Lower leg skin (tissue), 4 donors: ENCODE results near the gene RNF11. TPM values are rescaled to one million over a fixed set of nuclear protein-coding genes. Genes with fewer than 3 reads are reported as not detected.

Source experiments
- DNase-seq, 2 donors: peaks; one replicate each; pipeline ENCODE4 v3.0.0-alpha.2; 2019; ENCODE audit warnings: low spot score in 2 of 2
- H3K4me3 ChIP-seq: fragments of 200-600 bp; sonication (generic); 2 replicates; pipeline ENCODE4 v1.5.1; 2017; ENCODE audit warnings: mild to moderate bottlenecking, low read depth; ENCODE audit not compliant: poor library complexity, severe bottlenecking
- CTCF ChIP-seq, 3 donors: fragments of 450-650 bp; IDR thresholded peaks; one replicate each; pipeline ENCODE4 v1.5.1; 2016; ENCODE audit warnings: antibody characterized with exemption in 3 of 3, mild to moderate bottlenecking in 3 of 3, moderate library complexity in 2 of 3
- POLR2A ChIP-seq, 2 donors: fragments of 450-650 bp; IDR thresholded peaks; one replicate each; pipeline ENCODE4 v1.6.1; 2016 to 2017; ENCODE audit warnings: antibody characterized with exemption in 2 of 2, mild to moderate bottlenecking in 1 of 2, moderate library complexity in 1 of 2
- WGBS, 2 donors: methylation state at CpG; one replicate each; pipeline ENCODE4 v1.1.5; 2018; 5-methylcytosine and 5-hydroxymethylcytosine counted together
- intact Hi-C: fragments of 100-400 bp; cut with DNase I; formaldehyde crosslinking; loops from one replicate; pipeline ENCODE4 v1.15.0; 2023; ENCODE audit warnings: low total_unique reads
- total RNA-seq, 4 donors: library from RNA; depleted of rRNA; stranded (reverse); fragments of >200 nt; gene quantifications; one replicate each; pipeline ENCODE4 v1.1.0, GENCODE V29; 2016

Gene RNF11
- total RNA-seq, 4 donors from 2014 or later, result 65.4 to 95.3 (median 81.6) TPM

- peak in 1 of 2 donors; percentile 34 for DNase-seq
- TF ChIP-seq POLR2A (IDR thresholded peaks at IDR 0.05) (no peak), CTCF (IDR thresholded peaks at IDR 0.05) (no peak)
- intact Hi-C loops, result no loop called here
- 93 to 97% methylated on average over 5 of the region's 5 CpGs for WGBS, 2 donors
- H3K4me3 ChIP-seq, result no peak overlapping the region
Measured at GRCh38 chr1:51288578-51288977, 52.5 kb downstream of the RNF11 start.

- DNase-seq, result peak in 1 of 2 donors; percentile 50
- WGBS, 2 donors, result 83 to 86% methylated on average over 8 of the region's 8 CpGs
- no peak overlapping the region for H3K4me3 ChIP-seq
- no peak for TF ChIP-seq POLR2A (IDR thresholded peaks at IDR 0.05)
- no peak for TF ChIP-seq CTCF (IDR thresholded peaks at IDR 0.05)
- intact Hi-C loops, result no loop called here
Measured at GRCh38 chr1:51289676-51290488, 53.8 kb downstream of the RNF11 start.

- peak in 1 of 2 donors; percentile 3 for DNase-seq
- no peak overlapping the region for H3K4me3 ChIP-seq
- intact Hi-C loops, result no loop called here
- WGBS, 2 donors, result 92 to 94% methylated on average over 5 of the region's 5 CpGs
- no peak for TF ChIP-seq POLR2A (IDR thresholded peaks at IDR 0.05)
- no peak for TF ChIP-seq CTCF (IDR thresholded peaks at IDR 0.05)
Measured at GRCh38 chr1:51290489-51290847, 54.4 kb downstream of the RNF11 start.

GRCh38 chr1:51293898-51294515, 57.9 kb downstream of the RNF11 start:
- H3K4me3 ChIP-seq, result no peak overlapping the region
- TF ChIP-seq POLR2A (IDR thresholded peaks at IDR 0.05), result no peak
- TF ChIP-seq CTCF (IDR thresholded peaks at IDR 0.05), result no peak
- DNase-seq, result peak in 1 of 2 donors; percentile 76
- intact Hi-C loops, result no loop called here
- WGBS, 2 donors, result 86 to 91% methylated on average over 13 of the region's 13 CpGs

GRCh38 chr1:51294566-51295184, 58.6 kb downstream of the RNF11 start:
- peak in 1 of 2 donors; percentile 74 for DNase-seq
- TF ChIP-seq POLR2A (IDR thresholded peaks at IDR 0.05) (no peak), CTCF (IDR thresholded peaks at IDR 0.05) (no peak)
- intact Hi-C loops, result no loop called here
- no peak overlapping the region for H3K4me3 ChIP-seq
- 54 to 59% methylated on average over 11 of the region's 11 CpGs for WGBS, 2 donors
